ENCODE results near the gene HBM.

DNA sequence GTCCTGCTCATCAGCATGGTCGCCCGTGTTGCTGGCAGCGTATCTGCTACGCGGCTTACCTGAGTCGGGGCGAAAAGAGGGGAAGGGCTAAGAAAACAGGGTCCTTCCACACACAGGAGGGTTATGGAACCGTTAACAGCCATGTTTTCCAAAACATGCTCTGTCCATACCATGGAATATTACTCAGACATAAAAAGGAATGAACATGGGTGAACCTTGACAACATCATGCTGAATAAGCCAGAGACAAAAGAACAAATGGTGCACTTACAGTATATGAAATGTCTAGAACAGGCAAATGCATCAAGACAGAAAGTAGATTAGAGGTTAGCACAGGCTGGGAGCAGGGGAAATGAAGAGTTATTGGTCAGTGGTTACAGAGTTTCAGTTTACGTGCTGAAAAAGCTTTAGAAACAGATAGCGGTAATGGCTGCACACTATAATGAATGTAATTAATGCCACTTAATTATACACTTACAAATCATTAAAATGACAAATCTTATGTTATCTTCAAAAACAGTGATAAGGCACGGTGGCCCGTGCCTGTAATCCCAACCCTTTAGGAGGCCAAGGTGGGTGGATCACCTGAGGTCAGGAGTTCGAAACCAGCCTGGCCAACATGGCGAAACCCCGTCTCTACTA is 35.1 kb upstream of the HBM start:
- TF ChIP-seq, protein P1, sequence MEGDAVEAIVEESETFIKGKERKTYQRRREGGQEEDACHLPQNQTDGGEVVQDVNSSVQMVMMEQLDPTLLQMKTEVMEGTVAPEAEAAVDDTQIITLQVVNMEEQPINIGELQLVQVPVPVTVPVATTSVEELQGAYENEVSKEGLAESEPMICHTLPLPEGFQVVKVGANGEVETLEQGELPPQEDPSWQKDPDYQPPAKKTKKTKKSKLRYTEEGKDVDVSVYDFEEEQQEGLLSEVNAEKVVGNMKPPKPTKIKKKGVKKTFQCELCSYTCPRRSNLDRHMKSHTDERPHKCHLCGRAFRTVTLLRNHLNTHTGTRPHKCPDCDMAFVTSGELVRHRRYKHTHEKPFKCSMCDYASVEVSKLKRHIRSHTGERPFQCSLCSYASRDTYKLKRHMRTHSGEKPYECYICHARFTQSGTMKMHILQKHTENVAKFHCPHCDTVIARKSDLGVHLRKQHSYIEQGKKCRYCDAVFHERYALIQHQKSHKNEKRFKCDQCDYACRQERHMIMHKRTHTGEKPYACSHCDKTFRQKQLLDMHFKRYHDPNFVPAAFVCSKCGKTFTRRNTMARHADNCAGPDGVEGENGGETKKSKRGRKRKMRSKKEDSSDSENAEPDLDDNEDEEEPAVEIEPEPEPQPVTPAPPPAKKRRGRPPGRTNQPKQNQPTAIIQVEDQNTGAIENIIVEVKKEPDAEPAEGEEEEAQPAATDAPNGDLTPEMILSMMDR (IDR thresholded peaks at IDR 0.05), result no peak
- TF ChIP-seq POLR2AphosphoS5 (IDR thresholded peaks at IDR 0.05; ENCODE audit: insufficient read depth in 1 of 2, low read depth in 1 of 2), result no peak

Measured in vagina (tissue), 2 donors.